IPS-18c (cell line): Measurements from ENCODE around the gene EBI3.
A peak's percentile ranks its signal among the peaks of the same experiment; 100 is the strongest.
"Not testable (repeated sequence)": the region's sequence is repeated elsewhere in the genome, so short reads cannot be mapped to it uniquely, and the experiment has no call there.

Source experiments
- H3K4me3 ChIP-seq: 2 replicates; pipeline ENCODE4 v1.7.0; 2013; ENCODE audit warnings: low read depth, mild to moderate bottlenecking, low read length, moderate library complexity; ENCODE audit not compliant: insufficient read depth
- H3K9me3 ChIP-seq: one replicate; pipeline ENCODE4 v1.6.1; 2013; ENCODE audit warnings: mild to moderate bottlenecking, low read length, moderate library complexity; ENCODE audit not compliant: control insufficient read depth, insufficient read depth

Gene EBI3

DNA sequence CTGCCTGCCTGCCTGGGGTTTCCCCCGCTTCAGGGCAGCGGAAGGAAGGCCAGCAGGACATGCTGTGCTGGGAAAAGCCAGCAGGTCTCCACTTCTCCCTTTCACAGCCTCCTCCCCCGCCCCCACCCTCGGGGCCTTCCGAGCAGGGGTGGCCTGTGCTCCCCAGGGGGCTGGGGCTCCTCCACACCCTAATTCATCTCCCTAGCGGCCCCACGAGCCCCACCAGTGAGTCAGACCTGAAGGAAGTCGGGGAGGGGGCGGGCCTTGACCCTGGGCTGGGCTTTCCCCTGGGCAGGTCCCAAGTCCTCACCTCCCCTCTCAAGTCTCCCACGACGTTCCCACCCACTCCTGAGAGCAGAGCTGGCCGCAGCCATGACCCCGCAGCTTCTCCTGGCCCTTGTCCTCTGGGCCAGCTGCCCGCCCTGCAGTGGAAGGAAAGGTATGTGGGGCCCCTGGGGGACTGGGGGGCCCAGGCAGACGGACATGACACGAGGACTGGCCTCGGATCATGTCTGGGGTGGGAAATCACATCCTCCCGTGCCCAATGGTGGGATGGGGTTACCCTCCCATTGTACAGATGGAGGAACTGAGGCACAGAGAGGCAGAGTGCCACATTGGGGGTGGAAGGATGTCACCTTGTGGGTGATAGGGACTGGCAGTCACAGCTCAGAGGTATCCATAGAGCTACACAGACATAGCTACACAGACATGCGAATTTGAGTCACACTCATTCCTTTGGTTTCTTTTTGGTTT lies at the start of gene EBI3:
TSS of gene EBI3 (plus strand) at position 345 of the 753 bp plus-strand sequence. CDS start at position 373, 28 bp downstream.
- Histone ChIP-seq H3K4me3 (peak within 1 kb of the TSS; percentile 31), H3K9me3 (no peaks in the 10 kb centered on the region)

DNA sequence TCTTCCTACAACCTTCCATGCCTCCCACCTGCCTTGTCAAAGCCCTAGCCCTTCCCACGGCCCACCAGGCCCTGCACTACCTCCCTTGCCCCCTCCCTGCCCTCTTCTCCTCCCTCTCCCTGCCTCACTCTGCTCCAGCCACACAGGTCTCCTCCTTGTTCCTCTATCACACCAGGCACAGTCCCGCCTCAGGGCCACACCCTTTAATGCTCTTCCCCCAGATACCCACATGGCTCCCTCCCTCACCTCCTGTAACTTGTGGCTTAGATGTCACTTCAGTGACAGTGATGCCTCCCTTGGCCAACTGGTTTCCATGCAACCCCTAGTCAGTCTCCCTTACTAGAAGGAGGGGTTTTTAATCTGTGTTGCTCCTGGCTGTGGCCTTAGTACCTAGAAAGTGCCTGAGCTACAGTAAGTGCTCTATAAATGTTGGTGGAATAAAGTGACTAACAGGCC lies 48.2 kb upstream of the EBI3 start:
- no peak overlapping the region for H3K4me3 ChIP-seq
- no peaks in the 10 kb centered on the region for H3K9me3 ChIP-seq

DNA sequence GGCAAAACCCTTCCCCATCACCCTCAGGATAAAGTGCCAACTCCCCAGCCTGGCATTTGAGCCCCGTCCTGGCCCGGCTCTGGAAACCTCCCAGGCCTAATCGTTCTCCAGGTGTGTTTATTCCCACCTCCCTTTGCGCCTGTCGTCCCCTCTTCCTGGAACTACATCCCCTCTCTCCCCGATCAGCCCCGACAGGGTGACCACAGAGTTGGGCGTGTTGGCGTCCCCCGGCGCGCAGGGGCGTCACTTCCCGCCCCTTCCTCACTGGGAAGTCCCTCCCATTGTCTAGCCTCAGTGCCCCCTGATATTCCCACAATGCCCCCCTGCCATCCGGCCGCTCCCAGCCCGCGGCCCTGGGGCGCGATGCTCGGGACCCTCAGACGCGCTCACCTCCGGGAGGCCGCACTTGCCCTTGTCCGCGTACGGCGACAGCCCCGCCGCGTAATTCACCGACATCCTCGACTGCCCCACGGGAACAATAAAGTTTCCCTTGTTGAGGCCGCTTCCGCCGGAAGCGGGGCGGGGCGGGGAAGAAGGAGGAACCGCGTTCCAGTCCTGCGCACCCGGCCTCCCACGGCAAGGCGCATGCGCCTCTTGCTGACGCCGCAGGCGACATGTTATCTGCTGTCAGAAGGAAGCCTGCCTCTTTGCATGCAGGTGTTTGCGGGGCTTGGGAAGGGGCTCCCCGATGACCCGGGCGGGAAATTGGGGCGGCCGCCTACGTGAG lies 47.1 kb upstream of the EBI3 start, which contains the start of the genes ANKRD24 and SIRT6:
TSS of gene ANKRD24 (plus strand) at position 606 of the 727 bp plus-strand sequence. CDS start 3,737 bp downstream, outside the sequence.
TSS of gene SIRT6 (minus strand) at position 480 of the 727 bp plus-strand sequence. CDS start at position 456, 24 bp downstream.
- H3K4me3 ChIP-seq, result peak within 1 kb of the TSS; percentile 99
- H3K9me3 ChIP-seq, result no peaks in the 10 kb centered on the region

- no peaks in the 10 kb centered on the region for H3K9me3 ChIP-seq
- H3K4me3 ChIP-seq, result no peak overlapping the region; the same call in 1 of the 2 replicates
Measured at GRCh38 chr19:4183967-4184717, 45.2 kb upstream of the EBI3 start.

GRCh38 chr19:4184718-4185352 lies 44.5 kb upstream of the EBI3 start:
- Histone ChIP-seq H3K9me3 (no peaks in the 10 kb centered on the region), H3K4me3 (no peak overlapping the region)

DNA sequence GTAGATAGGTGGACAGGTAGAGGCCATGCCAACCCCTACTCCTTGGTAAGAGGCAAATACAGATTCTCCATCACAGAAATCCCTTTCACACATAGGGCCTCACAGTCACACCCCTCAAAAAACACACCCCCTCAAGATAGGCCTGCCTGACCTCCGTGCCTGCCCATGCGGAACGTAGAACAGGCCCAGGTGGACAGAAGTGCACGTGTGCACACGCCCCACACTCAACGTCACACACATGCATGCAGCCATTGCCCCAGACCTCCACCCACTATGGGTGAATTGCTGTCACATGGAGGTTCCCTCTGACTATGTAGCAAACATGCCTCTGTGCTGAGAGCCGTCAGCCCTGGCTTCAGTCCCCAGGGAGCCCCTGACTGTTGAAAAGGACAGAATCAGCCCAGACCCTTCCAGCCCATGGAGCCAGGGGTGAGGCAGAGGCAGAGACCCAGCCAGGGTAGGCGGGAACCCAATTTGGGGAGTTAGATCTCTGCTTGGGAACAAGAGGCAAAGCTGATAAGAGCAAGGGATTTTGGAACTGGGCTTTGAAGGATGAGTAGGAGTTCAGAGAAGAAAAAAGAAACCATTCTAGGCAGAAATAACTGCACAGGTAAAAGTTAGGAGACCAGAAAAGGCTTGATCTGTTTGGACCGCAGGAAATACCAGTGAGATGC lies 43.8 kb upstream of the EBI3 start:
- H3K4me3 ChIP-seq, result no peak overlapping the region
- no peaks in the 10 kb centered on the region for H3K9me3 ChIP-seq

GRCh38 chr19:4186087-4186993 lies 43.0 kb upstream of the EBI3 start:
- Histone ChIP-seq H3K9me3 (no peaks in the 10 kb centered on the region), H3K4me3 (no peak overlapping the region)

DNA sequence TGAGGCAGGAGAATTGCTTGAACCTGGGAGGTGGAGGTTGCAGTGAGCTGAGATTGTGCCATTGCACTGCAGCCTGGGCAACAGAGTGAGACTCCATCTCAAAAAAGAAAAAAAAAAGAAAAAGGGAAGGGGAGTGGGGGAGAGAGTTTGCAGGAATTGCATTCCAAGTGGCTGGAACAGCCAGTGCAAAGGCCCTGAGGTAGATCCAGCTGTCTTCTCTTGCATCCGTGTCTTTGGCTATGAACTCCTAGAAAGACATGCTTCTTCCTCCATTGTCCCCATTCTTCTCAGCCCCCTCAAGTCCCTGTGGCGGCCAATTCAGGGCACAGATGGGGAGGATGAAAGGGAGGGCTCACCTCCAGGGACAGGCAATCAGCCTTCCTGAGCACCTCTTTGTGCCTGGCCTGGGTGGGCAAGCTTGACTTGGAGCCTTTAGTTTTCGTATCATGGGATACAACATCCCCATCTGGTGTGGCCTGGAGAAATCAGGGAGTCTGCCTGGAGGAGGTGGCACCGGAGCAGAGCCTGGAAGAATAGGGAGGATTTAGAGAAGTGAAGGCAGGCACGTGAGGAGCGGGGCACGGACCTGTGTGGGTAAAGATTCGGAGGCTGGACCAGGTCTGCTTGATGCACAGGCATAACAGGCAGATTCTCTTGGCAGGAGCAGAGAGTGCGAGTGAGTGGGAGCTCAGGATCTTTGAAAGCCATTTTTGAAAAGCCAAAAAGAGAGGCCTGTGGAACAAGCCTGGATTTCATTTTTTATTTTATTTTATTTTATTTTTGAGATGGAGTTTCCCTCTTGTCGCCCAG lies 41.8 kb upstream of the EBI3 start:
- H3K9me3 ChIP-seq, result no peaks in the 10 kb centered on the region

DNA sequence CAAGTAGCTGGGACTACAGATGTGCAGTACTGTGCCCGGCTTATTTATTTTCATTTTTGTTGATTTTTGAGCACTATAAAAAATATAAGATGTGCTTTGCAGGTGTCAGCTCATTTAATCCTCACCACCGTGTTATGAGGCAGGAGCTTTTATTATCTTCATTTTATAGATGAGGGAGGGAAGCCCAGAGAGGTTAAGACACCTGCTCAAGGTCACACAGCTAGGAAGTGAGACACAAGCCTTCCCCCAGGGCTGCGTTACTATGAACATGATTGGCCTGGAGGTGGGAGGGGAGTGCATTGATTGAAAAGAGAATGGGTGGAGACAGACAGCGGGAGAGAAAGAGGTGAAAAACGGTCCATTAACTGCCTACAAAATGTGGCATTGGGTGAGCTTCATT lies 39.7 kb upstream of the EBI3 start:
- Histone ChIP-seq H3K9me3 (no peaks in the 10 kb centered on the region), H3K4me3 (no peak overlapping the region)

More for the DNA sequence above, 41.8 kb upstream of the EBI3 start:
- no peak overlapping the region for H3K4me3 ChIP-seq

DNA sequence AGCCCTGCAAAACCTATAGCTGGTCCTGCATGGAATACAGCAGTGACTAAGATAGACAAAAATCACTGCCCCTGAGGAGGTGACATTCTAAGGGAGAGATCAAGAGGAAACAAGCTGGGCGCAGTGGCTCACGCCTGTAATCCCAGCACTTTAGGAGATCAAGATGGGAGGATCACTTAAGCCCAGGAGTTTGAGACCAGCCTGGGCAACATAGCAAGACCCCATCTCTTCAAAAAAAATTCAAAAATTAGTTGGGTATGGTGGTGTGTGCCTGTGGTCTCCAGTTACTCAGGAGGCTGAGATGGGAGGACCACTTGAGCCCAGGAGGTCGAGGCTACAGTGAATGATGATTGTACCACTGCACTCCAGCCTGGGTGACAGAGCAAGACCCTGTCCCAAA lies 36.8 kb upstream of the EBI3 start:
- not testable (repeated sequence) for H3K9me3 ChIP-seq, H3K4me3 ChIP-seq

GRCh38 chr19:4194353-4194752 lies 35.0 kb upstream of the EBI3 start:
- no peaks in the 10 kb centered on the region for H3K9me3 ChIP-seq
- H3K4me3 ChIP-seq, result no peak overlapping the region

DNA sequence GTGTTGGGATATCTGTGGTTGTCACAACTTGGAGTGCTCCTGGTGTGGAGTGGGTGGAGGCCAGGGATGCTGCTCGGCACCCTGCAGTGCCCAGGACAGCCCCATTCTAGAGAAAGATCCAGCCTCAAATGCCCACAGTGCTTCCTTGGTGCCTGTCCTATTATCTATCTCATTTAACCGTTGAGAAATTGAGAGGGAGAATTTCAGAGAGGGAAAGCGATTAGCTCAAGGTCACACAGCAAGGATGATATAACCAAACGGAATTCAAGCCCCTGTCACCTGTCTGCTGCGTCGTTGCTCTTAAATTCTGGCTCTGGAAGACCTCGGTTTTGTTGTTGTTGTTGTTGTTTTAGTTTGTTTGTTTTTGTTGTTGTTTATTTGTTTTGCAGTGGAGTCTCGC lies 33.3 kb upstream of the EBI3 start:
- Histone ChIP-seq H3K4me3 (no peak overlapping the region), H3K9me3 (no peaks in the 10 kb centered on the region)

- Histone ChIP-seq H3K9me3 (no peaks in the 10 kb centered on the region), H3K4me3 (no peak overlapping the region)
Measured at GRCh38 chr19:4196587-4197148, 32.7 kb upstream of the EBI3 start.

DNA sequence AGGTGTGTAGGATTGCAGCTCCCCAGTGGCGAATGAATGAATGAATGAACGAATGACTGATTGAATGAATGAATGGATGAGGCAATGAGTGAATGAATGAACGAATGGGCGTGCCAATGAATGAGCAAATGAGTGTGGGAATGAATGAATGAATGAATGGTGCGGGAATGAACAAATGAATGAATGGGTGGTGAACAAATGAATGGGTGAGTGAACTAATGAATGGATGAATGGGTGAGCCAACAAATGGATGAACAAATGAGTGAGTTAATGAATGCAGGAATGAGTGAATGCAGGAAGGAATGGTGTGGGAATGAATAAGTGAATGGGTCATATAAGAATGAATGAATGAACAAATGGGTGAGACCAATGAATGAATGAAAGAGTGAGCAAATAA lies 32.1 kb upstream of the EBI3 start:
- no peak overlapping the region for H3K4me3 ChIP-seq
- H3K9me3 ChIP-seq, result no peaks in the 10 kb centered on the region
